Hepatic stellate cell (primary cell): ENCODE results near the gene KL.

Source experiments
- DNase-seq: peaks from one replicate; pipeline ENCODE4 v3.0.0; 2011; ENCODE audit warnings: low spot score

Gene KL

GRCh38 chr13:33111414-33112110 lies 95.3 kb downstream of the KL start:
- DNase-seq: no peak

- DNase-seq: no peak
Measured at GRCh38 chr13:33112766-33113165, 96.5 kb downstream of the KL start.

GRCh38 chr13:33114146-33114545 lies 97.9 kb downstream of the KL start:
- DNase-seq: no peak

- no peak for DNase-seq
Measured at GRCh38 chr13:33115274-33115673, 99.1 kb downstream of the KL start.
